LNCAP (cell line): ENCODE measurements around the gene BGLAP.

Experiments used
- TF ChIP-seq, protein P1 (sequence below): fragments of 450-650 bp; IDR thresholded peaks from 2 replicates; pipeline ENCODE4 v1.5.1; 2017; ENCODE audit warnings: mild to moderate bottlenecking

Gene BGLAP

DNA sequence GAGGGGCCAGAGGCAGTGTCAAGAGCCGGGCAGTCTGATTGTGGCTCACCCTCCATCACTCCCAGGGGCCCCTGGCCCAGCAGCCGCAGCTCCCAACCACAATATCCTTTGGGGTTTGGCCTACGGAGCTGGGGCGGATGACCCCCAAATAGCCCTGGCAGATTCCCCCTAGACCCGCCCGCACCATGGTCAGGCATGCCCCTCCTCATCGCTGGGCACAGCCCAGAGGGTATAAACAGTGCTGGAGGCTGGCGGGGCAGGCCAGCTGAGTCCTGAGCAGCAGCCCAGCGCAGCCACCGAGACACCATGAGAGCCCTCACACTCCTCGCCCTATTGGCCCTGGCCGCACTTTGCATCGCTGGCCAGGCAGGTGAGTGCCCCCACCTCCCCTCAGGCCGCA is at the start of gene BGLAP:
Gene BGLAP (plus strand): TSS at position 259 of the 400 bp plus-strand sequence. CDS start 48 bp downstream, at position 307.
- TF ChIP-seq, protein P1, sequence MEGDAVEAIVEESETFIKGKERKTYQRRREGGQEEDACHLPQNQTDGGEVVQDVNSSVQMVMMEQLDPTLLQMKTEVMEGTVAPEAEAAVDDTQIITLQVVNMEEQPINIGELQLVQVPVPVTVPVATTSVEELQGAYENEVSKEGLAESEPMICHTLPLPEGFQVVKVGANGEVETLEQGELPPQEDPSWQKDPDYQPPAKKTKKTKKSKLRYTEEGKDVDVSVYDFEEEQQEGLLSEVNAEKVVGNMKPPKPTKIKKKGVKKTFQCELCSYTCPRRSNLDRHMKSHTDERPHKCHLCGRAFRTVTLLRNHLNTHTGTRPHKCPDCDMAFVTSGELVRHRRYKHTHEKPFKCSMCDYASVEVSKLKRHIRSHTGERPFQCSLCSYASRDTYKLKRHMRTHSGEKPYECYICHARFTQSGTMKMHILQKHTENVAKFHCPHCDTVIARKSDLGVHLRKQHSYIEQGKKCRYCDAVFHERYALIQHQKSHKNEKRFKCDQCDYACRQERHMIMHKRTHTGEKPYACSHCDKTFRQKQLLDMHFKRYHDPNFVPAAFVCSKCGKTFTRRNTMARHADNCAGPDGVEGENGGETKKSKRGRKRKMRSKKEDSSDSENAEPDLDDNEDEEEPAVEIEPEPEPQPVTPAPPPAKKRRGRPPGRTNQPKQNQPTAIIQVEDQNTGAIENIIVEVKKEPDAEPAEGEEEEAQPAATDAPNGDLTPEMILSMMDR = no peak

DNA sequence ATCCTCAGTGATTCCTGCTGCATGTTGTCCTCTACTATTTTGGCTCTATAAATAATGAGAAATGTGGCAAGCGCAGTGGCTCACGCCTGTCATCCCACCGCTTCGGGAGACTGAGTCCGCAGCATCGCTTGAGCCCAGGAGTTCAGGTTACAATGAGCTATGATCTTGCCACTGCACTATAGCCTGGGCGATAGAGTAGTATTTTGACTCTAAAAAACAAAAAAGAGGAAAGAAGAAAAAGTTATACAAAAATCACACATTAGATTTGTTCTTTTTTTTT is 48.8 kb upstream of the BGLAP start:
- TF ChIP-seq, protein P1 = no peak

DNA sequence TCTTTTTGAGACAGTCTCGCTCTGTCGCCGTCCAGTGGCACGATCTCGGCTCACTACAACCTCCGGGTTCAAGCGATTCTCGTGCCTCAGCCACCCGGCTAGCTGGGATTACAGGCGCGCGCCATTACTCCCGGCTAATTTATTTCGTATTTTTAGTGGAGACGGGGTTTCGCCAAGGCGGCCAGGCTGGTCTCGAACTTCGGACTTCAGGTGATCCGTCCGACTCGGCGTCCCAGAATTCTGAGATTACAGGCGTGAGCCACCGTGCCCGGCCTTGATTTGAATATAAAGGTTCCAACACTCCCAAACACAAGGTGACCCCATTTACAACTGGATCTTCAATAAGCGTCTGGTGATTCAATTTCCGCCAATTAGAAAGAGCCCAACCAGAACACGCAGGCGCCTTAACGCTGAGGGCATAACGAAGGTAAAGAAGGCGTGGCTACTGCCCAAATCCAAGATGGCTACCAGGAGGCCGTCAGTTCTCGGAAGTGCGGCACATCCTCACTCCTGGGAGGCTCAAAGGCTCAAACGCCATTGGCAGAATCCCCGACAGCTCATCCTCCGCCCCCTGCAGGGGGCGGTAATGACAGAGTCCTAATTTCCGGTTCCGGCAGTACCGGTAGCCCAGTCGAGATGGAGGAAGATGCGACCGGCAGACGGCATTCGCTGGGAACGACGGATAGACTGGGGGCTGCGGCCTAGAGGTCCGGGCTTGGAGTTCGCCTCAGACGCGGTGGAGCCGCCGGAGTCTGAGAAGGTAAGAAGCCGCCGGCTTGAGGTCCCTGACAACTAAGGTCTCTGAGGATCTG is 48.3 kb upstream of the BGLAP start, which contains the start of gene SLC25A44:
Gene SLC25A44 (plus strand): TSS at position 617 of the 812 bp plus-strand sequence. CDS start 5,744 bp downstream, outside the sequence.
- TF ChIP-seq, protein P1 = no peak

DNA sequence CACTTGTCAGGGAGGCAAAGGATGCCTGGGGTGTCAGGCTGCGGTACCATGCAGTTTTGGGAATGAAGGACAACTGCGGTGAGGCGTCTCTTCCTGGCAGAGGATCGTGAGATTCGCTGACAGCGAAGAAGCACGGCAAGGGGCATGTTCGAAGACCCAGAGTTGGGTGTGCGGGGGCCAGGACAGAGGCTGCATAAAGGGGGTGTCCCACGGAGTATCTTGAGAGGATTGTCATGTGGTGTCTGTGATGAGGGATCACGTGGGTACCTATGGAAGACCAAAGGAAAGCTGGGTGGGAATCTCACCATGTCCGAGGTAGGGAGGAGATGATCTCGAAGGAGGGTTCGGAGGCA is 47.7 kb upstream of the BGLAP start:
- TF ChIP-seq, protein P1 = no peak

DNA sequence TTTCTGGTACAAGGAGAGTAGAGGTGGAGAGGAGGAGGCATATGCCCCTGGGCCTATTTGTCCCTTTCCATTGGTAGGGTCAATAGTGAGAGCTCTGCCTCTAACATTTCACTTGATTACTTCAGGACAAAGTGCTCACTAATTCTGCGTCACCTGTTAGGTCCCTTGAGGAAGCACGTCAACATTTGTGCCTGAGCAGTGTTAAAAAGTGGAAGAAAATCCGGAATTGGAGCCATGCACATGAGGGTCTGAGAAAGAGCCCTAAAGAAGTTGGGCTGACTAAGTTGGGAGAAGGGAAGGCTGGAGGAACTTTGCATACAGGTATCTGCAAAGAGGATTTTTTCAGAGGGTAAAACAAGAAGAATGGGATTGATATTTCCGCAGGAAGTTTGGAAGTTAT is 46.1 kb upstream of the BGLAP start:
- TF ChIP-seq, protein P1 = no peak

DNA sequence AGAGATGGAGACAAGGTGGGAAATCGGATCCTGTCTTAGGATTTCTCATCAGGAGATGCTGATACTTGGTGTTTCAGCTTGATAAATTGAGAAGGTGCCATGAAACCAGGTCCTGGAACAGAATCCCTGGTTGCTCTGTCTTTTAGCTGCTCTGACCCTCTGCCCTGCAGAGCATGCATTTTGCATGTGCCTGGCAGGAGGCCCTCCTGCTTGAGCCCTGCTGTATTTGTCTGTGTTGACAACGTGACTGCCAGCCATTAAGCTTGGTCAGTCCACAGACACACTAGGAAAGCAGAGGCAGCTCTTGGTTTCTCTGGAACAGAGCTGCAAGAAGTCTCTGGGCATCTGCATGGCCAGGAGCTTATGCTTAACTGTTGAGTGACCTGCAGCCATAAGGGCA is 45.5 kb upstream of the BGLAP start:
- TF ChIP-seq, protein P1 = no peak

DNA sequence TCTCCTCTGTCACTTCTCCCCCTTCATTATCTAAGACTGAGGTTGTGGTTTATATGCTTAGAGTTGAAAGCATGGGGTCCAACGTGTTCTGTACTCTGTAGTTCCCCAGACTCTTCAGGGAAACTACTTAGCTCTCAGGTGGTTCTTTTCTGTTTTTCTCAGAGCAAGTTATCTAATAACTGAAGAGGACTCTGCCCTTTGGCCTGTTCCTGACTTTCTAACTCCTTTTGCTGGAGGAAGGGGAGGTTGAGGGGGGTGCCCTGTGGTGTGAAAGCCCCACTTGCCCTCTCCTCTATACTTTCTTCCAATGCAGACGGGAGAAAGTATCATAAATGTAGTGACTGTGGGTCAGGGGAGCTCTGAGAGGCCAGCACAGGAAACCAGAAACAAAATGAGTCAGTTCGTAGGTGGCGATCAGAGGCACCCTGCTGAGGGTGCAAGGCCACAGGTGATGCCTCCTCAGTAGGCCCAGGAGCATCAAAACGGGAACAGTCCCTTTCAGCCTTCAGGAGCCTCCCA is 43.1 kb upstream of the BGLAP start:
- TF ChIP-seq, protein P1 = no peak
